Measurements from ENCODE around the gene PRCP. TPM values are rescaled to one million over a fixed set of nuclear protein-coding genes. Genes with fewer than 3 reads are reported as not detected.
A peak's percentile ranks its signal among the peaks of the same experiment; 100 is the strongest.

The PRCP gene
- total RNA-seq, 1 donor from 2014 or later, result 445 TPM

GRCh38 chr11:82889133-82890001 lies 10.9 kb downstream of the PRCP start:
- H3K27me3 Mint-ChIP-seq (ENCODE audit: unreplicated experiment), result peaks cover 3% of the 10 kb centered on the region
- H3K27ac Mint-ChIP-seq (ENCODE audit: unreplicated experiment), result no peak overlapping the region
- H3K9me3 Mint-ChIP-seq (ENCODE audit: unreplicated experiment), result no peaks in the 10 kb centered on the region
- DNase-seq (ENCODE audit: low spot score), result peak; percentile 13
- H3K4me1 Mint-ChIP-seq (ENCODE audit: unreplicated experiment), result peaks cover 20% of the 10 kb centered on the region
- peak overlapping the region; percentile 45 for H3K4me3 Mint-ChIP-seq (ENCODE audit: unreplicated experiment)
- peaks cover 7% of the 10 kb centered on the region for H3K36me3 Mint-ChIP-seq (ENCODE audit: low read depth, unreplicated experiment)
- TF ChIP-seq CTCF (IDR thresholded peaks at IDR 0.05; ENCODE audit: unreplicated experiment), result no peak

- Mint-ChIP-seq H3K36me3 (ENCODE audit: low read depth, unreplicated experiment) (peaks cover 49% of the 10 kb centered on the region), H3K4me1 (ENCODE audit: unreplicated experiment) (peaks cover 39% of the 10 kb centered on the region), H3K9me3 (ENCODE audit: unreplicated experiment) (peaks cover 12% of the 10 kb centered on the region), H3K27ac (ENCODE audit: unreplicated experiment) (peak overlapping the region; percentile 95), H3K4me3 (ENCODE audit: unreplicated experiment) (peak overlapping the region; percentile 79), H3K27me3 (ENCODE audit: unreplicated experiment) (peaks cover 8% of the 10 kb centered on the region)
- TF ChIP-seq CTCF (IDR thresholded peaks at IDR 0.05; ENCODE audit: unreplicated experiment), result no peak
- DNase-seq (ENCODE audit: low spot score), result no peak
These were observed 16.4 kb downstream of the PRCP start for GRCh38 chr11:82883853-82884252.

- no peak for TF ChIP-seq CTCF (IDR thresholded peaks at IDR 0.05; ENCODE audit: unreplicated experiment)
- H3K9me3 Mint-ChIP-seq (ENCODE audit: unreplicated experiment), result peaks cover 28% of the 10 kb centered on the region
- H3K27me3 Mint-ChIP-seq (ENCODE audit: unreplicated experiment), result peaks cover 17% of the 10 kb centered on the region
- peaks cover 56% of the 10 kb centered on the region for H3K36me3 Mint-ChIP-seq (ENCODE audit: low read depth, unreplicated experiment)
- peaks cover 49% of the 10 kb centered on the region for H3K4me1 Mint-ChIP-seq (ENCODE audit: unreplicated experiment)
- no peak for DNase-seq (ENCODE audit: low spot score)
- H3K27ac Mint-ChIP-seq (ENCODE audit: unreplicated experiment), result peak overlapping the region; percentile 81
- peak overlapping the region; percentile 37 for H3K4me3 Mint-ChIP-seq (ENCODE audit: unreplicated experiment)
These were observed 25.3 kb downstream of the PRCP start for GRCh38 chr11:82874646-82875523.

- no peak for TF ChIP-seq CTCF (IDR thresholded peaks at IDR 0.05; ENCODE audit: unreplicated experiment)
- Mint-ChIP-seq H3K9me3 (ENCODE audit: unreplicated experiment) (peaks cover 24% of the 10 kb centered on the region), H3K4me3 (ENCODE audit: unreplicated experiment) (peak overlapping the region; percentile 33), H3K36me3 (ENCODE audit: low read depth, unreplicated experiment) (peaks cover 50% of the 10 kb centered on the region), H3K4me1 (ENCODE audit: unreplicated experiment) (peaks cover 54% of the 10 kb centered on the region), H3K27me3 (ENCODE audit: unreplicated experiment) (peaks cover 17% of the 10 kb centered on the region), H3K27ac (ENCODE audit: unreplicated experiment) (peak overlapping the region; percentile 81)
- DNase-seq (ENCODE audit: low spot score), result peak; percentile 9
These were observed 26.3 kb downstream of the PRCP start for GRCh38 chr11:82873919-82874333.
